A549 (cell line): Measurements from ENCODE around the gene FNDC7. TPM values are rescaled to one million over a fixed set of nuclear protein-coding genes. Genes with fewer than 3 reads are reported as not detected.

Source experiments
- ATAC-seq, 2 experiments: fragments of 200-7000 bp in 1 of 2; fragments of >200 bp in 1 of 2; cut with Nextera tagmentation in 1 of 2; cut with Tn5 transposase in 1 of 2; 3 replicates each; pipeline versions ENCODE4 v1.8.0 to v1.9.1; 2018 to 2020; ENCODE audit warnings: mild to moderate bottlenecking in 1 of 2, moderate library complexity in 1 of 2
- CTCF ChIA-PET: fragments of 300-600 bp; sonication (Branson Sonifier 250); formaldehyde crosslinking; extraction: SDS; loops from one replicate; lab custom pipeline; 2021; ENCODE audit warnings: antibody characterized with exemption, inconsistent platforms; lab: Yijun Ruan, JAX
- POLR2A ChIA-PET: fragments of 350-600 bp; formaldehyde crosslinking; extraction: SDS; loops from one replicate; lab custom pipeline; 2021; ENCODE audit warnings: antibody characterized with exemption, inconsistent platforms; lab: Yijun Ruan, JAX
- DNase-seq, 2 experiments: peaks; one replicate each; pipeline versions ENCODE4 v3.0.0 to v3.0.0-alpha.2; 2011 to 2016; ENCODE audit warnings: low read depth in 1 of 2, low spot score in 1 of 2
- FAIRE-seq: peaks from 2 replicates; lab custom pipeline; 2011; peaks lifted over from hg19 to GRCh38; lab: Jason Lieb, UNC
- H3K27ac ChIP-seq, 2 experiments: fragments of >200 bp; sonication (Bioruptor Twin); formaldehyde crosslinking; 3 replicates each; pipeline ENCODE4 v1.5.1; 2016 to 2017
- H3K4me1 ChIP-seq: fragments of >200 bp; sonication (Bioruptor Twin); formaldehyde crosslinking; 3 replicates; pipeline ENCODE4 v1.6.1; 2016
- H3K4me2 ChIP-seq: fragments of >200 bp; sonication (Bioruptor Twin); formaldehyde crosslinking; 3 replicates; pipeline ENCODE4 v1.6.1; 2016
- H3K4me3 ChIP-seq: fragments of >200 bp; sonication (Bioruptor Twin); formaldehyde crosslinking; 3 replicates; pipeline ENCODE4 v1.5.1; 2016
- H3K9me3 ChIP-seq: fragments of >200 bp; sonication (Bioruptor Twin); formaldehyde crosslinking; 3 replicates; pipeline ENCODE4 v1.6.1; 2016
- BHLHE40 ChIP-seq: IDR thresholded peaks from 2 replicates; pipeline ENCODE4 v1.6.1; 2012; ENCODE audit warnings: low read depth, low read length, inconsistent platforms
- CBX2 ChIP-seq: fragments of 200-600 bp; sonication (generic); IDR thresholded peaks from 2 replicates; pipeline ENCODE4 v1.6.1; 2016; ENCODE audit warnings: low read depth, mild to moderate bottlenecking, borderline replicate concordance
- CHD4 ChIP-seq: fragments of 200-600 bp; sonication (generic); IDR thresholded peaks from 2 replicates; pipeline ENCODE4 v1.6.1; 2016; ENCODE audit warnings: antibody characterized with exemption, mild to moderate bottlenecking, borderline replicate concordance
- EHF ChIP-seq: fragments of 250-450 bp; sonication (Bioruptor Pico); IDR thresholded peaks from 2 replicates; pipeline ENCODE4 v1.5.0; 2020; ENCODE audit warnings: mild to moderate bottlenecking
- EHMT2 ChIP-seq: fragments of 200-600 bp; sonication (generic); IDR thresholded peaks from 2 replicates; pipeline ENCODE4 v1.6.1; 2016; ENCODE audit warnings: antibody characterized with exemption, low read depth, mild to moderate bottlenecking, moderate library complexity
- EP300 ChIP-seq, 2 experiments: fragments of >200 bp; sonication (Bioruptor Twin); formaldehyde crosslinking; IDR thresholded peaks; 2 replicates in 1 of 2; 3 replicates in 1 of 2; pipeline ENCODE4 v1.6.1; 2016 to 2017
- FOSB ChIP-seq: fragments of 250-450 bp; sonication (Bioruptor Pico); IDR thresholded peaks from 2 replicates; pipeline ENCODE4 v1.5.0; 2020; ENCODE audit warnings: mild to moderate bottlenecking, moderate library complexity
- FOXS1 ChIP-seq: fragments of 250-450 bp; sonication (Bioruptor Pico); IDR thresholded peaks from 2 replicates; pipeline ENCODE4 v1.5.0; 2020; ENCODE audit warnings: mild to moderate bottlenecking, moderate library complexity
- GATA3 ChIP-seq: IDR thresholded peaks from 2 replicates; pipeline ENCODE4 v1.6.1; 2012; ENCODE audit warnings: borderline replicate concordance
- HDAC2 ChIP-seq: fragments of 200-600 bp; sonication (generic); IDR thresholded peaks from 2 replicates; pipeline ENCODE4 v1.6.1; 2016
- HEYL ChIP-seq: fragments of 250-450 bp; sonication (Bioruptor Pico); IDR thresholded peaks from 2 replicates; pipeline ENCODE4 v1.8.0; 2021; ENCODE audit warnings: mild to moderate bottlenecking, moderate library complexity
- HOXA7 ChIP-seq: fragments of 250-450 bp; sonication (Bioruptor Pico); IDR thresholded peaks from 2 replicates; pipeline ENCODE4 v1.5.0; 2020; ENCODE audit warnings: mild to moderate bottlenecking, moderate library complexity
- KDM5A ChIP-seq: fragments of 200-600 bp; sonication (generic); IDR thresholded peaks from 2 replicates; pipeline ENCODE4 v1.6.1; 2016; ENCODE audit warnings: antibody characterized with exemption, mild to moderate bottlenecking
- PHF8 ChIP-seq: fragments of 200-600 bp; sonication (generic); IDR thresholded peaks from 2 replicates; pipeline ENCODE4 v1.6.1; 2016; ENCODE audit warnings: low read depth, mild to moderate bottlenecking, antibody characterized with exemption, moderate library complexity, borderline replicate concordance
- POLR2A ChIP-seq: IDR thresholded peaks from 2 replicates; pipeline ENCODE4 v1.6.1; 2012; ENCODE audit warnings: mild to moderate bottlenecking, low read length
- POLR2AphosphoS2 ChIP-seq: conservative IDR thresholded peaks from 2 replicates; pipeline ENCODE4 v1.6.1; 2012; ENCODE audit warnings: low read length, improper control_type of control experiment, inconsistent platforms
- SMC3 ChIP-seq: fragments of >200 bp; sonication (Bioruptor Twin); formaldehyde crosslinking; IDR thresholded peaks from 3 replicates; pipeline ENCODE4 v1.6.1; 2018; ENCODE audit warnings: inconsistent platforms
- TP53 ChIP-seq: fragments of 250-450 bp; sonication (Bioruptor Pico); IDR thresholded peaks from 2 replicates; pipeline ENCODE4 v1.5.0; 2021; ENCODE audit warnings: mild to moderate bottlenecking, moderate library complexity
- ZC3H11A ChIP-seq: fragments of 450-650 bp; IDR thresholded peaks from 2 replicates; pipeline ENCODE4 v1.6.1; 2014; ENCODE audit warnings: antibody characterized with exemption, mild to moderate bottlenecking
- WGBS: methylation state at CpG from one replicate; pipeline ENCODE4 v1.1.6; 2017; ENCODE audit errors: missing lambda C conversion rate; 5-methylcytosine and 5-hydroxymethylcytosine counted together
- polyA minus RNA-seq: library from RNA; depleted of rRNA, polyadenylated mRNA; stranded (reverse); fragments of >200 nt; gene quantifications from 2 replicates; pipeline ENCODE4 v1.2.3, GENCODE V29; 2011; rRNA and poly(A)+ RNA removed
- polyA plus RNA-seq, 4 experiments: library from polyadenylated mRNA; depleted of rRNA in 3 of 4; stranded (reverse); fragments of >200 nt; fragmentation: RNase III in 1 of 4; extraction: RNeasy Plus Mini Kit Qiagen cat#74134 plus additional on column Dnase treatment in 1 of 4; gene quantifications; 2 replicates in 3 of 4; 3 replicates in 1 of 4; pipeline ENCODE4 v1.2.3, GENCODE V29; 2011 to 2017
- TF ChIP-seq, protein P1 (sequence below): fragments of >200 bp; sonication (Bioruptor Twin); formaldehyde crosslinking; IDR thresholded peaks from 2 replicates; pipeline ENCODE4 v1.6.1; 2016

FNDC7 gene, protein sequence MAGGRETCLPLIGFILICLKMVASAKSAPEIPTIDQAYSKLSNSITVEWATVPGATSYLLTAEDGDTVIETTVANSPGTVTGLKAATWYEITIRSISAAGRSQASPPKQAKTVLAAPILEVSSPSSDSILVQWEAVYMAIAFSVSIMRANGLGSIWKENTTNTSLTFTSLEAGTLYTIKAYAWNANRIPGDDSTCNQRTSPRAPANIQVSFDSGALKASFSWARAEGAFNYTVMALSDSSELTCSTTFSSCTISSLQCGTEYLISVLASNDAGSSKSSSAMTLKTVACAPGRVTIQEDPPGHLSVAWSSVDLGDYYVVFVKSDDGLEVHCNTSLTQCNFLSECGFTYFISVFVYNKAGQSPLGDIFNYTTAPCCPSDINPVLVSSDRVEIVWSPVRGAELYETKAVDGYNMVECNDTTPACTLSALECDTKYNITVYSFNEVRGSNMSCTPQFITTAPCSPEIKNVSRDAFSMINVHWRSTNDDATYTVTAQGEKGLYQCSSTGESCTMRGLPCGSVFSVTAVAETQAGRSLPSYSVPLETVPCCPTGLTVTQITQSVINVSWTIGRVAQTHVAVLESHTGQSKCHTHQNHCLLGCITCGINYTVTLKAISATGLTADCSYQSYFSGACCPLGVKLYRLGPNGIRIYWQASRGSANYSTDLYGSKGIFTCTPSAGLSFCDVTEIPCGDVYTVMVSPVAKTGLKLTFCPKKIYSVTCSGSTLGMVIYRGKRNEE
- polyA plus RNA-seq (2011; rRNA removed) (not detected in 2 replicates), polyA plus RNA-seq (2017; fragmentation: RNase III; extraction: RNeasy Plus Mini Kit Qiagen cat#74134 plus additional on column Dnase treatment) (0.03 TPM in 1 of 3 replicates, not detected in the others), polyA minus RNA-seq (0.19 TPM in 1 of 2 replicates, not detected in the other)
- 0.03 TPM in 1 of 2 replicates, not detected in the other for polyA plus RNA-seq (2012; cell fraction: cytosol; rRNA removed)
- 0.06 TPM in 1 of 2 replicates, not detected in the other for polyA plus RNA-seq (2012; cell fraction: nucleus; rRNA removed)

DNA sequence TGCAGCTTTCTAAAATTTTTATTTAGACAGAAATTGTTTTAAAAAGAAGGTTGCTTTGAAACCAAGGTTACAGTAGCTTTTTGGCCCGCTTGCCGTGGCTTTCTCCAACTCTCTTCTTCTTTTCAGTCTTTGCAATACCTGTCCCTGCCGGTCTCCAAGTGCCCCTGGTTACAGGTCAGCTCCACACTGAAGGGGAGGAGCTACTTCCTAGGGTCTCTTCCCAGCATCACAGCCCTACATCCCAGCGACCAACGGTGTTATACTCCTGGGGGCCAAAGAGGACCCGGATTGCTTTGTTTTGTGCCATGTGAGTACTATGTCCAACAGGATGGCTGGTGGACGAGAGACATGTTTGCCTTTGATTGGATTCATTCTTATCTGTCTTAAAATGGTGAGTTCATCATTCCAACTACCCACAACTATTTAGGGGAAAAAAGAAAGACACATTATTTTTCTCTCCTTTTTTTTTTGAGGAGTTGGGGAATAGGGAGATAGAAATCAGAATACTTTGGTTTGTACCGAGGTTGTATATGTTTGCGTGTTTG lies at the start of gene FNDC7:
FNDC7 (plus strand) TSS at position 303 of the 545 bp plus-strand sequence; CDS start at position 329, 26 bp downstream.
- no peak for ATAC-seq
- ChIA-PET CTCF (interaction anchor here (0.6 kb wide), 1 partner anchor 682 kb away, joined by 3 read pairs; no protein-coding TSS in a partner anchor), POLR2A (no interaction called here)
- Histone ChIP-seq H3K27ac (no peak within 1 kb of the TSS), H3K4me2 (no peak within 1 kb of the TSS), H3K4me3 (no peak within 1 kb of the TSS), H3K4me1 (no peaks in the 10 kb centered on the region), H3K9me3 (no peaks in the 10 kb centered on the region)
- TF ChIP-seq CHD4 (no peak), POLR2A (no peak), HOXA7 (CRISPR knock-in tag) (no peak)
- TF ChIP-seq, protein P1, sequence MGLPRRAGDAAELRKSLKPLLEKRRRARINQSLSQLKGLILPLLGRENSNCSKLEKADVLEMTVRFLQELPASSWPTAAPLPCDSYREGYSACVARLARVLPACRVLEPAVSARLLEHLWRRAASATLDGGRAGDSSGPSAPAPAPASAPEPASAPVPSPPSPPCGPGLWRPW, result no peak
- FAIRE-seq, result no peak
- no peak for DNase-seq
- WGBS, result 53% methylated on average over 8 of the region's 9 CpGs

DNA sequence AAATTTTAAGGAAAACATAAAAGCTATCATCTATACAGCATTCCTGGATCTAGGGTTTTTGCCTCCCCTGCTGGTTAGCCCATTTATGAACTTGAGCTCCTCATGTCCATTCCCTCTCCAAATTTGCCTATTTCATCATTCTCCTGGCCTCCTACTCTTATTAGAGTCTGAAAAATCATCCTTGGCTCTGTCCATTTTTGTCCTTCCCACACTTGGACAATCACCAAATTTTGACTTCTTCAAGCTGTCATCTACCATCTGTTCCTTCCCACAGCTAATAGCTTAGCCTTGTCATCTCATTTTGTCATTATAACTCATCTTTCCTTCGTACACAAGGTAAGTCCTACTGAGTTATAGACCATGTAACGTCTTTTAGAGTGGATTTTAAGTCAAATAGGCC lies 49.6 kb upstream of the FNDC7 start:
- Histone ChIP-seq H3K27ac (no peak overlapping the region), H3K4me3 (no peak overlapping the region), H3K4me2 (no peak overlapping the region), H3K9me3 (no peaks in the 10 kb centered on the region)
- 74% methylated on average over 2 of the region's 2 CpGs for WGBS
- DNase-seq (no peak), ATAC-seq (no peak), FAIRE-seq (no peak)
- ChIA-PET CTCF (no interaction called here), POLR2A (interaction anchor here (0.8 kb wide), 1 partner anchor 29 kb away, joined by 3 read pairs; the partner anchor contains the start of gene PRPF38B)
- TF ChIP-seq KDM5A (no peak), GATA3 (no peak), FOSB (CRISPR knock-in tag) (no peak), ZC3H11A (no peak), EP300 (IDR thresholded peaks at IDR 0.05) (no peak), CHD4 (no peak), EHMT2 (no peak), FOXS1 (no peak), CBX2 (no peak), SMC3 (no peak), TP53 (CRISPR knock-in tag) (no peak), HDAC2 (no peak), BHLHE40 (no peak), POLR2A (no peak), POLR2AphosphoS2 (no peak), HEYL (CRISPR knock-in tag) (no peak), PHF8 (no peak)
- TF ChIP-seq, all 56 proteins: peak for 0
- 0 out of 3 replicates have a peak, but pooled peaks cover 3% of the 10 kb centered on the region for H3K4me1 ChIP-seq

DNA sequence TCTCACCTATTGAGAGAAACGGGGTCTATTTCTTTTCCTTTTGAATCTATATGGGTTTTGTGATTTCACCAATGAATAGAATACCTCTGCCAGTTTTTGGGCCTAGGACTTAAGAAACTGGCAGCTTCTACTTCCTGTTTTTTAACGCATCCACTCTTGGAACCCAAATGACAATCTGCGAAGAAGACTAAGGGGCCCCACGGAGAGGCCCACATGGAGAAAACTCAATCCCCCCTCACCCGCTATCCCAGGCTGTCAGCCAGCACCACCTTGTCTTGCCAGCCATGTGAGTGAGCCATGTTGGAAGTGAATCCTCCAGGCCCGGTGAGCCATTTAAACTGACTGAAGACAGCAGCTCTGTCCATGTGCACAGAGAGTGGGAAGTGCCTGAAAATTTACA lies 48.2 kb upstream of the FNDC7 start:
- no peak for TF ChIP-seq EHF
- no peak overlapping the region for H3K4me3 ChIP-seq
- 89% methylated on average over 6 of the region's 6 CpGs for WGBS
- no peak for DNase-seq
- 0 out of 3 replicates have a peak, but pooled peaks cover 3% of the 10 kb centered on the region for H3K4me1 ChIP-seq
- no peak overlapping the region for H3K27ac ChIP-seq
- H3K4me2 ChIP-seq, result no peak overlapping the region
- POLR2A ChIA-PET, result no interaction called here
- no peaks in the 10 kb centered on the region for H3K9me3 ChIP-seq
- ATAC-seq, result no peak
- CTCF ChIA-PET, result no interaction called here
- FAIRE-seq, result no peak
